HG03045 (cell line): ENCODE results near the gene SND1.

Experiments
- ATAC-seq: cut with Tn5 transposase; IDR thresholded peaks from one replicate; pipeline ENCODE4 v1.9.1; 2021; ENCODE audit warnings: mild to moderate bottlenecking, moderate library complexity; ENCODE audit not compliant: unreplicated experiment

SND1 gene

DNA sequence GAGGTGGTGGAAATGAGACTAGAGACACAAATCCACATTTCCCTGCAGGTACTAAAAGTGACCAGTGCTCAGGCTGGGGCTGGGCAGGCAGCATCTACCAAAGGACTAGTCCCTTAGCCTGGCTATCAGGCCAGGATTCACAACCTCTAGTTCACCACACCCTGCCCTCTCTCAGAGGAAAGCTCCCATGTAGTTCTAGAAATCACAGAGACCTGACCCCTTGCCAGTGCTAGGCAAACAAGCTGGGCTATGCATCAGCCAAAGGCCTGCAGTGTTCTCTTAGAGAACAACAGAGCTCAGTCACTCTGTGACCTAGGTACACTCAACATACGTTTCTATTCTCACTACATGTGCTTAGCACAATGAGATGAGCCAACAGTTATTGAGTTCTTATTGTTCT lies 405.9 kb downstream of the SND1 start:
- ATAC-seq, result no peak

DNA sequence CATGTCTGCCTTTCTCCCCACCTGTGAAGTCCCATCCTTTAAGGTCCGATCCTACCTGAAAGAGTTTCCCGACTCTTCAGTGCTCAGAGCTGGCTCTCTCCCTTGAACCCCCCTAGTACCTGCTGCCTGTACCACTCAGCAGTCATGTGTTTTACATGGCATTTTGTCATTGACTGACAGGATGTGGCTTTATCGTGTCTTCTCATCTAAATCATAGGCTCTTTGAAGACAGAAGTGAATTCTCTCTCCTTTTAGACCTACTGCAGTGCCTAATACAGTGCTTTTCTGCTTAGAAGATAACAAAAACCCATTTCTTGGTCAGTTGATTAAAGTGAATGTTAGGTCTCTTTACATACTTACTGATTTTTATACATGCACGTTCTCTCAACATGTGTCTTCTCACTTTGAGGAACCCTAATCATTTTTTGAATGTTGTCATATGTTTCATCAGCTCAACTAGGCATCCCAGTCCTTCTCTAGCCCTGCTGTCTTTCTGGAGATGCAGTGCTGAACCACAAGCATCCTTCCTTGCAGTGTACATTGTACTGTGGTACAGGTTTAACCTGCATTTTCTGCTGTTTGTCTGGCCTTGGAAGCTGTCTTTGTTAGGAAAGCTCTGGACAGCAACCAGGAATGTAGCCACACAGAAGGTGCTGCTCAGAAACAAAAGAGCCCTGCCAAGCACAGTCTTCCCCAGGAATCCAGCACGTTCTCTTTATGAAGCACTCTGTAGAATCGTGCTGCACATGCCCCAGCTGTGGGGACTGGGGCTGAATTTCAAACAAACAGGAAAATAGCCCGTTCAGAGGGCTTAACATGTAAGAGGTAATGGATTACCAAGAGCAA lies 407.4 kb downstream of the SND1 start:
- ATAC-seq, result no peak

DNA sequence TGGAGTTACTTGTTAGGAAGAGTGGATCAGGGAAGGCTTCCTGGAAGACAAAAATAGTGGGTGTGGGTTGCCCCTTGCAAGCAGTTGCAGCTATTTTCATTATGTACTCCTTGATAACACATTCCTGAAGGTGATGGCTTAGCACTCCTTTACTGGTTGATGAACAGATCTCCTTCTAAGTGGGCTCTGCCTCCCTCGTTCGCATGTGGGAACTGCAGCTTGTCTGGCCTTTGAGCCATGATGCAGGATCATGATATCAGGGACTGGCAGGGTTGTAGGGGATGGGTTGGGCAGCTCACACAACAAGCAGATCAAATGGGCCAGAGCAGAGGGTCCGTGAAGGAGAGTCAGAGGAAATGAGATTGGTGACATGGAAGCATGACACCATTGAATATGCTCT lies 408.0 kb downstream of the SND1 start:
- ATAC-seq, result no peak

DNA sequence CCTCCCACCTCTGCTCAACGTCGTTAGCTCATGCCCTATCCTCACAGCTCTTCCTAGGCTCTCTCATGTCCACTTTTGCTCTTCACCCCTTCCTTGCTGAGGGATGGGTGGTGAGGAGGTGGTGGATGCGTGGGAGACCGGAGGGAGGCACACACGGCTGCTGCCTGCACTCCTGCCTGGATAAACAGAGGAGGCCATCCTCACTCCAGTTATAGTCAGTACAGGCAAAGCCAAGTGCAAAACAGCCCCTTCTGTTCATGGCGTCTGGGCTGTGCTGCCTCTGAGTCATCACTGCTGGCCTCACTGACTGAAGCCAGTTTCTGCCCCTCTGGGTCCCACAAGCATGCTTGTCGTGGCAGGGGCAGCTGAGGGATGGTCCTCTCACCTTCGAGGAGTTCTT lies 411.1 kb downstream of the SND1 start:
- no peak for ATAC-seq

DNA sequence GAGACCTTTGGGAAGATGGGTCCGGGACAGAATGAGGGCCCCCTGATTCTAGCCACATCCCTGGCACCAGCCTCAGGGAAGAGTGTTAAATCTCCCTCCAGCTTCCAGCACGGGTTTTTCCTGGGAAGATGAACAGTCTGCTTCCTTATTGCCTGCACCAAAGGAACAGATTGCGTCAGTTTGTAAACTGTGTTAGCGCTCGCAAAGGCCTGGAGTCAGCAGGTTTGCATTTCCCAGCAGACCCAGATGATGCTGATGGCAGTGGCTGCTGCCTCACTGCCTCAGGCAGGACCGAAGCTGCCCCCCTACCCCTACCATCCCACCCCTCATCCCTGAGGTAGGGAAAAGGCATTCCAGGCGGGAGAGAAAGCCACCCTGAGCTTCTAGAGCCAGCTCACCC lies 413.9 kb downstream of the SND1 start:
- ATAC-seq, result no peak

DNA sequence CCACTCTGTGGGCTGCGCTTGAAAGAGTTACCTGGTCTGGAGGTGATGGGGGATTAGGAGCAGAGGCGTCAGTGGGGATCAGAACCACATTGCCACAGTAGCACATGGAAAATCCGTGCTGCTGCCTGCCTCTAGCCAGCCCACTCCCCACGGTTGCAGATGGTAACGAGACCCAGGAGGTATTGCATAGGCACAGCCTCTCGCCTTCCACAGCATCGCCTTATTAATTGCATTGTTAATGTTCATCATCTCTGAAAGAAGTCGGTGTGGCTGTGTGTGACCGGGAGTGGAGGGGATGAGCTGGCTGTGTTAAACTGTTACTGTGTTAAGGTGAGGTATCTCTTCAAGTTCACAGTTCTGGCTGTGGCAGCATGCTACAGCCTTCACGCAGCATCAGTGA lies 414.4 kb downstream of the SND1 start:
- no peak for ATAC-seq

DNA sequence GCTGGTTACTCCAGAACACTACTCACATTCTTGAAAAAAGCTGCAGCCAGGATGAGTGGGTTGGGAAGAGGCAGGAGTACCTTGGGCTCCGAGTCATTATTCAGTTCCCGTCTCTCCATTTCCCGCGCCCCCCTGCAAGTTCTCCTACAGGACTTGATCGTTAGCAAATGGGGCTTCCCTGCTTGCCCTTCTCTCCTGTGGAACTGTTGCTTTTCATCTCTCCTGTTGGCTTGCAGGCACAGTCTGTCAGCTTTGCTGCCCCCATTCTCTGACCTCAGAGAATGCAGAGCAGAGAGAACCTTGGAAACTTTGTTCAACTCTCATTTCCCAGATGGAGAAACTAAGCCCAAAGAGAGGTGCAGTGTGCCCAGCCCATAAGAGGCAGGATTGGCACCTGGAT lies 414.9 kb downstream of the SND1 start:
- ATAC-seq, result no peak

DNA sequence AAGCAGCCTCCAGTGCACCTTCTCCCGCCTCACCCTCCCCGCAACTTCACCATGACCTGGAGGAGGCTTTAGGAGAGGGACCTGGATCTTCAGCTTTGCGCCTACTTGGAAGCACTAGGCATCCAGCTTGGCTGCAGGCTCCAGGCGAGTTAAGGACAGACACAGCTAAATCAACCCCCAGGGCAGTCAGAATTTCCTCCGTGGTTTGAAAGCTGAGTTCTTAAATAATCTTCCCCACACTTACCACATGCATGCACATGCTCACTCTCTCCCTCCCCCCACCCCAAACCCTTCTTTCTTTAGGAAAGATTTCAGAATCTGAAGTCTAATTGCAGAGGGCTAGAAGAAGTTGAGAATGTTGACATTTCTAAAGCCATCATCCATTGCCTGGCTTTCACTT lies 416.0 kb downstream of the SND1 start:
- ATAC-seq, result no peak

DNA sequence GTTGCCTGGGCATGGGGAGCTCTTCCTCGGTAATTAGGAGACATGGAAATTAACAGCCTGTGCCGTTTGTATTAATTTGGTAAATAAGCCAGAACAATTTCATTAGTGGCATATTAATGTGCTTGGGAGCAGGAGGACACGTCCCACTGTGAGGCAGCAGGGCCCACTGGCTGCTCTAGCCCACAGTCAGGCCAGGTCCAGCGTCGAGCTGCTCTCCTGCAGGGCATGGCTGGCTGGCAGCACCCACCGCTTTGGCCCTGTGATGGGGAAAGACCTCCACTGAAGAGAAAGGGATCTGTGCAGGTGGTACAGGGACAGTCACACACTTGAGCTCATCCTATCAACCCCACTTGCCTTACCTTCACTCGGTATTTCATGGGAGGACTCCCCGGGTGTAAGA lies 416.8 kb downstream of the SND1 start:
- ATAC-seq, result no peak

DNA sequence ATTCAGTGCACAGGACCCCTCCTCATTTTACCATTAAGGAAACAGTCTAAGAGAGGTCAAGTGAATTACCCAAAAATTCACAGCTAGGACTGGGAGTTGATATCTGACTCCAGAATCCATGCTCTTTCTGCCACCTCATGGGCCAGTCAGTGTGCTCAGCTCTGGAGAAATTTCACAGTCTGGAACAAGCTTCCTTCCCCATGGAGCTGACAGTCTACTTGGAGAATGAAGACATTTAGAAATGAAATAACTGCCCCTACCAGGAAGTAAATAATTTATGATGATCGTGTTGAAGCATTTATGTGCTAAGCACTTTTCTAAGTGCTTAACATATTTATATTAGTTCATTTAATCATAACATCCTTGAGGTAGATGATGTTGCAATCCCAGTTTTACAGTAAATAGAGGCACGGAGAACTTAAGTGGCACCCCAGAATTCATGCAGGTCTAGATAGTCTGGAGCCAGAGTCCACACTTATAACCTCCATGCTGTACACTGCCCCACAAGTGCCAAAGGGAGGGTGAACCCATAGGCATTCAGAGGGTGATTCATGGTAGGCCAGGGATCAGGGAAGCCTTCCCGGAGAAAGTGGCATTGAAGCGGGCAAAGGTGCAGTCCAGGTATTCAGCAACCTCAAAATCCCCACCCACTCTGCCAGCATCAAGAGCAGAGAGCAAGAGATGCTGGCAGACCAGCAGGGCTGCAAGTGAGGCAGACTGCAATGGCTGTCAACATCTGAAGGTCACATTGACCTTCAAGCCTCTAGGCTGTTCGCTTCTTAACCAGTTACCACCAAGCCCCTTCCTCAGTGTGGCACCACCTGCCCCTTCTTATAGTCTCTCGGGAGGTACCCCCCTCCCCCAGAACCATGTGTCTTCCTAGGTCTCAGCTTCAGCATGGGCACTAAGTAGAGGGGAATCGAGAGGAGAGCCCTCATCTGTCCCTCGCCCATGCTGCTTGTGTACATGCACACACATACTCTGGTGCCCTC lies 417.7 kb downstream of the SND1 start:
- ATAC-seq, result no peak

DNA sequence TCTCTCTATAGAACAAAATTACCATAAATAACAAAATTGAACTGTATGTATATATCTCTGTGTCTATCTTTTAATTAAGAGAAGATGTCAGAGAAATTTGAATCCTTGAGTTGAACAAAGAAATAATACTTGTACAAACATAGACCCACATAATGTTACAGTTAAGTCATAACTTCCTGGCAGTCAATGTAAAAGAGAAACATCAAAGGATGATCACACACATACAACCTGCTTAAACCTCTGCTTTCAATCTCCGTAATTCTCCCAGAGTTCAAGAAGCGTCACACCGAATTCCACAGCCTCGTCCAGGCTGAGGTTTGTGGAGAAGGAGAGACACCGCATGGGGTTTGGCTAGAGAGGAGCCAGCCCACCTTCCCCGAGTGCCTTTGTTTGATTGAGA lies 419.4 kb downstream of the SND1 start:
- no peak for ATAC-seq

DNA sequence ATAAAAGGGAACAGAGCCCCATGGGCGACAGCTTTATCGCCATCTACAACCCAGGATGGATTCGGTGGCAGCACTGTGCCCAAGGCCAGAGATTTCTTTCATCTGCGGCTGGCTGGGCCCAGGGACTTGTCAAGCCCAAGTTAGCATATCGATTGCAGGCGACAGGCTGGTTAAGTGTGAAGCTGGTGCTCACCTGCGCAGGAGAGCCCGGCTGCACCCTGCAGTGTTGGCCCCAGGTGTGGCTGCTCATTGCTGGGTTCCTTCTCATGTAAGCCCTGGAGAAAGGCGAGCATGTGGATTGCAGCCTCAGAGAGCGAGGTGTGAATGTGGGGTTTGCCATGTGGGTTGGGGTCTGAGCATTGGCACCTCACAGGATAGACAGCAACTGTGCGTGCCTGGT lies 419.8 kb downstream of the SND1 start:
- ATAC-seq, result no peak

DNA sequence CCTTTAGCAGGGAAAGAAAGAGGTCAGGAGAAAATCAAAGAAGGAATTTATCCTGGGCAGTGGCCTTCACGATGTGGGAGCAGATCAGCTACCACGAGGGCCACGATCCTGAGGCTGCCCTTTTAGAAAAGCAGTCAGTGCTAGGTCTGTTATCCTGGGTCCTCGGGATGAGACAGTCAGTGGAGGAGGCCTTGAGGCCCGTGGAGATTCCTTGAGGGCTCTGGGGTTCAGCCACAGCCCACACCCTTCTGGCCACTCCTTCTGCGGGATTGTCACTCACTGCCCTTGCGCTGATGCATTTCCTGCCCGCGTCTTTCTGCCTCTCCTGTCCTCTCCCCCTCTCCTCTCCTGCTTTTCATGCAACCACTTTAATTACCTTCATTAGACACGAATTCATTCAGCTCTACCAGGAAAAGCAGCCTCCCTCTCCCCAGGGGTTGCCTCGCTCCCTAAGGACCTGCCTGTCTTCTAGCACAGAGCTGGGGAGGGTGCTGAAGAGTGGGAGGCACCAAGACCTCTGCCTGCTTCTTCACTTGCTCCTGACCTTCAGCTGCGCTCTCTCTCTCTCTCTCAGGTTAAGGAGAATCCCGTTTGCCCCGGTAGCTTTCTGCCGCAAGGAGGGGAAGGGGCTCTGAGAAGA lies 421.8 kb downstream of the SND1 start:
- ATAC-seq, result no peak

DNA sequence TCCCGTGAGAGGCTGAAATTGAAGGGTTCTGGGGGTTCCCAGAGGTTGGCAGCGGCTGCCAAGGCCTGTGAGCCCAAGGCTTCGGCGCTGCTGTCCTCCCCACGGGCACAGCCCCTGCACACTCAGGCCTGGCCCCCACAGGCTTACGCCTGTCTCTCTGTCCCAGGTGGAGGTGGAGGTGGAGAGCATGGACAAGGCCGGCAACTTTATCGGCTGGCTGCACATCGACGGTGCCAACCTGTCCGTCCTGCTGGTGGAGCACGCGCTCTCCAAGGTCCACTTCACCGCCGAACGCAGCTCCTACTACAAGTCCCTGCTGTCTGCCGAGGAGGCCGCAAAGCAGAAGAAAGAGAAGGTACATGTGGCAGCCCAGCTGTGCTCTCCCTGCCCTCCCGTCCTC lies 422.3 kb downstream of the SND1 start:
- no peak for ATAC-seq

DNA sequence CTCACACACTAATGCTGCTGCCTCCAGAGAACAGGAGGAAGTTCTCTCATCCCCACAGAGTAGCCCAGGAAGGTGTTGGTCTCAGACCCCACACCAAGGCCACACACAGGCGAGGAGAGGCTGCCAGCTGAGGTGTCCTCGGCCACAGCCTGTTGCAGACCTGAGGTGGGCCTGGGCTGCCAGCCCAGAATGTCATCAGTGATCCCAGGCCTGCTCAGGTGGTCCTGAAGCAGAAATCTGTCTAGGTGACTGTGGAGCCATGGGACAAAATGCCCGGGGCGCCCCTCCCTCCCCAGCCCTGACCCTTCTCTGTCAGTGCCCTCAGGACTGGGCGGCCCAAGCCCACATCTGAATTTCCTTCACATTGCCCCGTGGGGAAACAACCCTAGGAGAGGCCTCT lies 422.7 kb downstream of the SND1 start:
- ATAC-seq, result no peak

DNA sequence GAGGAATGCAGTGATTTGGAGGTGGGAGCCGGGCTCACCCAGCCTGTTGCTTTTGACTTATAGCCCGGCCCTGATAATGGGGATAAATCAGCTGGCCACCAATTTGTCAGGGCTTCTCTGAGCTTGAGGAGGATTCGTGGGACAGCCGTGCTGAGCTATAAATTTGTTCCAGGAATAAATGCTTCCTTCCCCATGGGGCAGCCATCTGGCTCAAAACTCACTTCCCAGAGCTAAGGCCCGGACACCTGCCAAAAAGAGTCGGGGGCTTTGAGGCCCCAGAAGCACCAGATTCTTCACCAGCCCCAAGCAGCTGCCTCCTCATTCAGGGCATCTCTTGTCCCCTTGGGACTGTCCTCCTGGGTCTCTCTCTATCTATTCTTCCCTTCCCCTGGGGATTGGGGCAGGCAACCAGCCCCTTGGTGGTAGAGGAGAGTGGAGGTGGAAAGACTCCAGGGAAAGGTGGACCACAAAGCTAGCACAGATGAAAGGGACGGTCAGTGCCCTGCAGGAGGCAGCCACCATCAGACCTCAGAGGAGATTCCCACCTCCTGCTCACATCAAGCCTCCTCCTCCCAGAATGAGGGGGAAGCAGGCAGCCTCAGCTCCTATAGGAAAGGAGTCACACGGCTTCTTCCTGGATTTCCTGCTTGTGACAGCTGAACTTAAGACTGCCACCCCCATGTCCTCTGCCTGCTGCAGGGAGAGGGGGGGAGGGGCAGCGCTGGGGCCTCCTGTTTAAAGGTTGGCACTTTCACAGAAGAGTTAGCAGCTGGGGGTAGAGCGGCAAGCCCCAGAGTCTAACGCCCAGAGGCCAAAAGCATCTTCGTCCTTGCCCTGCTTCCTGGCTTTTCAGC lies 423.5 kb downstream of the SND1 start:
- ATAC-seq, result no peak

DNA sequence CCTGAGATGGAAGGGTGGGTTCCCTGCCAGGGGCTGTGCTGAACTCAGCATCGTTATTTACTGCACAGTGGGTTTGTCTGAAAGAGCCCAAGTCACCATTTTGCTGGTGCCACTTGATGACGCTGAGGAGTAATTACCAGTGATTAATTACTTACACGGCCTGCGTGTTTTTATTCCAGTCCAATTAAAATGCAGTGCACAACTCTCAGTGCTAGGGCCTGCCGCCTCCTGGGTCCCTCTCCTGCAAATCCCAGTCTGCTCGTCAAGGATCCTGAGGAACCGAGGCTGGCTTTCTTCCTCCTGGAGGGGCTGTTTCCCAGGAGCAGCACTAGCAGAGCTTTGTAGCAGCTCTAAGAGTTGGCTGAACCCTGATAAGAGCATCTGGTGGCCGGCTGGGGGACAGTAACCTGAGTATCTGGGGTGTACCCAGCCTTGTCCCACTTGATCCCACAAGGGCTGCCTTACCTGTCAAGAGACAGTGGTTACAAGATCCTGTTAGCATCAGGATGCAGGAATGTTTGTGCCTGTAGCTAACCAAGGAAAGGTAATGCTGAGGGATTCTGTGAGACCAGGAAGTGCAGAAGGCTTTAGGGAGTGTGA lies 424.3 kb downstream of the SND1 start:
- no peak for ATAC-seq

DNA sequence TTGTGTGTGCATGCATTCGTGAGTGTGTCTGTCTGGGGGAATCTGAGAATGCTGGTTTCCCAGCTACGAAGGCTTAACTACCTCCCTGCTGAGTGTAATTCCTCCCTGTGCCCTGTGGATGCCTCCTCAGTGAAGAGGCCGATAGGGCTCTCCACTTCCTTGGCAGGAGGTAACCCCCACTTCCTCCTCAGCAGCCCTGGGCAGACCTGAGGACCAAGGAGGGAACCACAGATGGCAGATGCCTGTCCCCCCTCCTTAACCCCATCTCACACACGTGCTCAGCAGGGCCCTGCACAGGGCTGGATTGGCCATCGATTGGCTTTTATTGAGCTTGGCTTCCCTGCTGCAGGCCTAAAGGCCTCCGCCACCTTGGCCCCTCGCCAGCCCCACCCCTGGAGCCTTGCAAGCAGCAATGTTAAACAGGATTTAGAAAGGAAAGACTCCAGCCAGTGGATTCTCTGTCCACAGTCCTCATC lies 424.8 kb downstream of the SND1 start:
- no peak for ATAC-seq

DNA sequence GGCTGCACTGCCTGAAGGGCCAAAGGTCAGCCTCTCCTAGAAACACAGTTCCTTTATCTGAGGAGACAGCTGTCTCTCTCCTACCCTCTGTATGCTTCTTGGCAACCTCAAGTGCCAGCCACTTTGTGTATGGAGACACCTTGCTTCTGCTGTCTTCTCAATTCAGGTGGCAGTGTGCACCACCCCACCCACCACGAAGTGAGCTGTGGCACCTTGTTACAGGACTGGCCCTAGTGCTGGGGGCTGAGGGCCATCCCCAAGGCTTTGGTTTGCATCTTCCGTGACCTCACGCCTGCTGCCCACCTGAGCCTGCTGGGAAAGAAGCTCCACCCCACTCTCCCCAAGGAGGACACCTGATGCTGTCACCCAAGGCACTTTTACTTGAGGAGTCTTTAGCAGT lies 426.3 kb downstream of the SND1 start:
- ATAC-seq, result no peak

DNA sequence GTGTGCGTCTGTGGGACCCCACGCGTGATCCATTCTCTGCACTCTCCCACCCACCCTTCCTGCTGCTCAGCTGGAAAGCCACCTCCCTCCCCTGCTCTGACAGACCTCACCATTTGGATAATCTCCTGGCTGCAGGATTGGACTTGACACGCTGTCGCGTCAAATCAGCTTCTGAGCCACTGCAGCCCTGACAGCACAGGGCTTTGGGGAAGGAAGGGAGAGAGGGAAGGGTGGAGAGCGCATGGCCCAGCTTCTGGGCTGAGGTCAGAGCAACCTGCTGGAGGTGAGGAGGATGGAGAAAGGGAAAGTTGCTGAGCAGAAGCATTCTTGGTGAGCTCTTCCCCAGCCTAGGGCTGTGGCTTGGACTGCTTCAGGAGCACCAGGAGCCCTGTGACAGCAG lies 428.2 kb downstream of the SND1 start:
- no peak for ATAC-seq
